Measurements from ENCODE around the gene CREBRF. TPM values are rescaled to one million over a fixed set of nuclear protein-coding genes. Genes with fewer than 3 reads are reported as not detected.

The CREBRF gene
- total RNA-seq = 10 to 100 TPM; 10.9 to 38.2 (median 30.6) TPM
- polyA plus RNA-seq = 10 to 100 TPM in 1 of 3 donors, 1 to 10 TPM in 2; 5.3 to 12.3 (median 8.3) TPM
- long read RNA-seq, donor 1 = 0 reads
- long read RNA-seq, donor 2, partial matches to known transcripts = 0 of 2 reads
- long read RNA-seq, donor 2, other reads (novel, unspliced or antisense) = 0 of 2 reads
- long read RNA-seq, donor 3, partial matches to known transcripts = 0 of 2 reads
- long read RNA-seq, donor 3, other reads (novel, unspliced or antisense) = 0 of 2 reads
- long read RNA-seq, donor 4, partial matches to known transcripts = 0 of 2 reads
- long read RNA-seq, donor 4, other reads (novel, unspliced or antisense) = 2 of 2 reads
- long read RNA-seq, donor 5, full-length matches to known transcripts = 4 of 16 reads
- long read RNA-seq, donor 5, partial matches to known transcripts = 1 of 16 reads
- long read RNA-seq, donor 5, other reads (novel, unspliced or antisense) = 11 of 16 reads
- long read RNA-seq, donor 6, partial matches to known transcripts = 1 of 4 reads
- long read RNA-seq, donor 6, other reads (novel, unspliced or antisense) = 2 of 4 reads
- long read RNA-seq, donor 7 = 0 reads
- long read RNA-seq, donor 8 = 0 reads
- long read RNA-seq, donor 9 = 0 reads
- long read RNA-seq, donor 10, full-length matches to known transcripts = 1 of 1 reads
- long read RNA-seq, donor 10, partial matches to known transcripts = 0 of 1 reads
- long read RNA-seq, donor 10, other reads (novel, unspliced or antisense) = 0 of 1 reads

- Histone ChIP-seq H3K27me3 (no peaks in the 10 kb centered on the region), H3K36me3 (replicated peaks in 1 of 2) (no peaks in the 10 kb centered on the region), H3K4me3 (peak within 1 kb of the TSS; percentile 86 to 99 (median 96)), H3K27ac (peak within 1 kb of the TSS; percentile 87 to 99 (median 94)), H3K9me3 (replicated peaks in 1 of 3) (no peaks in the 10 kb centered on the region), H3K4me1 (replicated peaks in 1 of 2) (peaks cover 9 to 17% of the 10 kb centered on the region in 2 donors)
- DNase-seq = peak; percentile 98 to 99 (median 98)
- intact Hi-C loops (cut with DNase I) = no loop called here
- WGBS, 4 donors = 0 to 1% (median 0%) methylated on average over 7 to 74 of the region's 74 CpGs
- TF ChIP-seq CTCF (IDR thresholded peaks at IDR 0.05) (peak in 1 of 6 experiments; percentile 7), POLR2A (IDR thresholded peaks at IDR 0.05) (peak; percentile 22 to 58)
Observed at GRCh38 chr5:173055983-173056782, at the start of gene CREBRF. TSS of gene CREBRF (plus strand) at chr5:173056352. CDS start at chr5:173080776, 24,424 bp downstream.

- Histone ChIP-seq H3K4me3 (no peak overlapping the region), H3K9me3 (replicated peaks in 1 of 3) (no peaks in the 10 kb centered on the region), H3K36me3 (replicated peaks in 1 of 2) (no peaks in the 10 kb centered on the region), H3K4me1 (replicated peaks in 1 of 2) (peaks cover 12 to 45% of the 10 kb centered on the region in 2 donors), H3K27me3 (no peaks in the 10 kb centered on the region), H3K27ac (no peak overlapping the region)
- DNase-seq = peak in 1 of 7 donors; percentile 44
- intact Hi-C loops (cut with DNase I) = no loop called here
- 72 to 79% (median 77%) methylated on average over 6 of the region's 6 CpGs for WGBS, 4 donors
- TF ChIP-seq CTCF (IDR thresholded peaks at IDR 0.05) (no peak), POLR2A (IDR thresholded peaks at IDR 0.05) (no peak)
Observed at GRCh38 chr5:173010021-173010420, 46.1 kb upstream of the CREBRF start.

GRCh38 chr5:173010547-173011464 is 45.3 kb upstream of the CREBRF start:
- H3K27ac ChIP-seq = peak overlapping the region in 1 of 5 donors; percentile 38
- TF ChIP-seq CTCF (IDR thresholded peaks at IDR 0.05) (peak; percentile 30 to 61 (median 58)), POLR2A (IDR thresholded peaks at IDR 0.05) (no peak)
- peaks cover 19 to 45% of the 10 kb centered on the region in 2 donors for H3K4me1 ChIP-seq (replicated peaks in 1 of 2)

More at GRCh38 chr5:173010547-173011464, 45.3 kb upstream of the CREBRF start:
- Histone ChIP-seq H3K27me3 (no peaks in the 10 kb centered on the region), H3K4me3 (no peak overlapping the region), H3K36me3 (replicated peaks in 1 of 2) (no peaks in the 10 kb centered on the region), H3K9me3 (replicated peaks in 1 of 3) (no peaks in the 10 kb centered on the region)
- DNase-seq = peak; percentile 51 to 86 (median 72)
- WGBS, 4 donors = 64 to 78% (median 68%) methylated on average over 8 to 11 of the region's 11 CpGs
- intact Hi-C loops (cut with DNase I) = no loop called here

All from adrenal gland (tissue), 19 donors.